ENCODE results near the gene TENT4A.

DNA sequence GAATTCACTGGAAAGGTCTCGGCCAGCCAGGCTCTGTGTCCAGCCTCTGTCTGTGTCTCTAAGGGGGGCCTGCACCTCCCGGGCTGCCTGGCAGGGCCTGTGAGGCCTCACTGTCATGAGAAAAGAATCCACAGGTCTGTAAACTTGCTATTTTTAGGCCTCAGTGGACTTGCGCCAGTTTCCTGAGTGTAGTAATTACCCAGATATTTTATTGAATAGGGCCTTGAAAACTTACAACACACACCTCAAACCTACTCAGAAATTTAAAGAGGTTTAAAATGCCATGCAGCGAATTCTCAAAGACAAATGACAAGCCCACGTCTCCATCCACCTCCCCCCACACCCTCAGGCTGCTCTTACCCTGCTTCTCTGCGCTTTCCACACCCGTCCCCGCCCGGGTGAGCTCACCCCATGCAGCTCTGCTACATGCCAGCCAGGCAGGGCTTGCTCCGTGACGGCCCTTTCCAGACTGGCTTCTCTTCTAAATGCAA, 8.8 kb upstream of the TENT4A start:
- TF ChIP-seq JUN (CRISPR knock-in tag; IDR thresholded peaks at IDR 0.05) (no peak), ATF1 (CRISPR knock-in tag; IDR thresholded peaks at IDR 0.05) (no peak), ZNF17 (CRISPR knock-in tag; IDR thresholded peaks at IDR 0.05) (no peak), FLYWCH1 (CRISPR knock-in tag; IDR thresholded peaks at IDR 0.05) (no peak), ZNF441 (CRISPR knock-in tag; IDR thresholded peaks at IDR 0.05; ENCODE audit: borderline replicate concordance) (no peak), GABPB1 (CRISPR knock-in tag; IDR thresholded peaks at IDR 0.05) (no peak), HNF4G (IDR thresholded peaks at IDR 0.05; ENCODE audit: borderline replicate concordance, low read depth, low read length) (no peak), HNF4G (CRISPR knock-in tag; IDR thresholded peaks at IDR 0.05; ENCODE audit: borderline replicate concordance, low read depth) (no peak), TRIM24 (CRISPR knock-in tag; IDR thresholded peaks at IDR 0.05) (no peak), REL (CRISPR knock-in tag; conservative IDR thresholded peaks at IDR 0.05) (no peak), ELF1 (CRISPR knock-in tag; IDR thresholded peaks at IDR 0.05) (no peak), NFRKB (IDR thresholded peaks at IDR 0.05) (no peak), MXD4 (CRISPR knock-in tag; IDR thresholded peaks at IDR 0.05) (no peak)
- TF ChIP-seq, protein P1, sequence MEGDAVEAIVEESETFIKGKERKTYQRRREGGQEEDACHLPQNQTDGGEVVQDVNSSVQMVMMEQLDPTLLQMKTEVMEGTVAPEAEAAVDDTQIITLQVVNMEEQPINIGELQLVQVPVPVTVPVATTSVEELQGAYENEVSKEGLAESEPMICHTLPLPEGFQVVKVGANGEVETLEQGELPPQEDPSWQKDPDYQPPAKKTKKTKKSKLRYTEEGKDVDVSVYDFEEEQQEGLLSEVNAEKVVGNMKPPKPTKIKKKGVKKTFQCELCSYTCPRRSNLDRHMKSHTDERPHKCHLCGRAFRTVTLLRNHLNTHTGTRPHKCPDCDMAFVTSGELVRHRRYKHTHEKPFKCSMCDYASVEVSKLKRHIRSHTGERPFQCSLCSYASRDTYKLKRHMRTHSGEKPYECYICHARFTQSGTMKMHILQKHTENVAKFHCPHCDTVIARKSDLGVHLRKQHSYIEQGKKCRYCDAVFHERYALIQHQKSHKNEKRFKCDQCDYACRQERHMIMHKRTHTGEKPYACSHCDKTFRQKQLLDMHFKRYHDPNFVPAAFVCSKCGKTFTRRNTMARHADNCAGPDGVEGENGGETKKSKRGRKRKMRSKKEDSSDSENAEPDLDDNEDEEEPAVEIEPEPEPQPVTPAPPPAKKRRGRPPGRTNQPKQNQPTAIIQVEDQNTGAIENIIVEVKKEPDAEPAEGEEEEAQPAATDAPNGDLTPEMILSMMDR (CRISPR knock-in tag; IDR thresholded peaks at IDR 0.05) = no peak

Measured in HepG2 (cell line).